Subcutaneous adipose tissue (tissue), 4 donors: ENCODE measurements around the gene PFKL. TPM values are rescaled to one million over a fixed set of nuclear protein-coding genes. Genes with fewer than 3 reads are reported as not detected.

ENCODE experiments used
- CTCF ChIP-seq: fragments of 450-650 bp; IDR thresholded peaks from one replicate; pipeline ENCODE4 v1.5.1; 2016; ENCODE audit warnings: low read depth, mild to moderate bottlenecking, control low read depth, antibody characterized with exemption, moderate library complexity
- total RNA-seq, 4 donors: library from RNA; depleted of rRNA; stranded (reverse); fragments of >200 nt; gene quantifications; one replicate each; pipeline ENCODE4 v1.1.0, GENCODE V29; 2016

Gene PFKL
- total RNA-seq, 4 donors from 2014 or later: 51.0 to 177 (median 77.3) TPM

DNA sequence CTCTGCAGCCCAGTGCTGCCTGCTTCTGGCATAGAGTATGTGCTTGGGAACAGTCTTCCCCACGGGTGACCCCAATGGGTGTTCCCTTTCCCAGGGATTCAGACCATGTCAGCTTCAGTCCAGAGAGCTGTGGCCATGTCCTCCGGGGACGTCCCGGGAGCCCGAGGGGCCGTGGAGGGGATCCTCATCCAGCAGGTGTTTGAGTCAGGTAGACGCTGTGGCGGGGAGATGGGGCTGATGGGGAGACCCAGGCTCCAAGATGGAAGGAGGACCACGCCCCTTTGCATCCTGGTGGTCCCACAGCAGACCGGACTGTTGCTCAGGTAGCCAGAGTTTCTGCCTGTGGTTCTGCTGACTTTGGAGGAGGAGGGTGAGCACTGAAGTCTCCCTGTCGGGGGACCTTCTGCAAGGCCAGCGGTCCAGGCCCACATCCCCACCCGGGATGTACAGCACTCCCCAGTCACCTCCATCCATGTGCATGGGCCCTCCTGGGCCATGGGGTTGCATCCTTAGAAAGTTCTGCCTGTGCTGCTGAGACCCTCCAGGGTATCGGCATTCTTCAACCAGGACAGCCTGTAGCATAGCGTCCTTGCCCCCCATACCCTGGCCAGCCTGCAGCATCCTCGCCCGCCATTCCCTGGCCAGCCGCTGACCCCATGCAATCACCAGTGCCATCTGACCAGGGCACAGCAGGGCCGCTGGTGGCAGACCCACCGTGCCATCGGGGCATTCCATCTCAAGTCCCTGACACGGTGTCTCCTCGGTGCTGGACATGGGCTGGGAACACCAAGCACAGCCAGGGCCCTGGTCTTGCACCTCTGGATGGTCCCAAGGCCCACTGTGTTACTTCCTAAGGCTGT, 11.4 kb upstream of the PFKL start:
- no peak for TF ChIP-seq CTCF

GRCh38 chr21:44289381-44290010, 10.4 kb upstream of the PFKL start:
- TF ChIP-seq CTCF: no peak

- no peak for TF ChIP-seq CTCF
These were observed 9.4 kb upstream of the PFKL start for GRCh38 chr21:44290327-44291077.

DNA sequence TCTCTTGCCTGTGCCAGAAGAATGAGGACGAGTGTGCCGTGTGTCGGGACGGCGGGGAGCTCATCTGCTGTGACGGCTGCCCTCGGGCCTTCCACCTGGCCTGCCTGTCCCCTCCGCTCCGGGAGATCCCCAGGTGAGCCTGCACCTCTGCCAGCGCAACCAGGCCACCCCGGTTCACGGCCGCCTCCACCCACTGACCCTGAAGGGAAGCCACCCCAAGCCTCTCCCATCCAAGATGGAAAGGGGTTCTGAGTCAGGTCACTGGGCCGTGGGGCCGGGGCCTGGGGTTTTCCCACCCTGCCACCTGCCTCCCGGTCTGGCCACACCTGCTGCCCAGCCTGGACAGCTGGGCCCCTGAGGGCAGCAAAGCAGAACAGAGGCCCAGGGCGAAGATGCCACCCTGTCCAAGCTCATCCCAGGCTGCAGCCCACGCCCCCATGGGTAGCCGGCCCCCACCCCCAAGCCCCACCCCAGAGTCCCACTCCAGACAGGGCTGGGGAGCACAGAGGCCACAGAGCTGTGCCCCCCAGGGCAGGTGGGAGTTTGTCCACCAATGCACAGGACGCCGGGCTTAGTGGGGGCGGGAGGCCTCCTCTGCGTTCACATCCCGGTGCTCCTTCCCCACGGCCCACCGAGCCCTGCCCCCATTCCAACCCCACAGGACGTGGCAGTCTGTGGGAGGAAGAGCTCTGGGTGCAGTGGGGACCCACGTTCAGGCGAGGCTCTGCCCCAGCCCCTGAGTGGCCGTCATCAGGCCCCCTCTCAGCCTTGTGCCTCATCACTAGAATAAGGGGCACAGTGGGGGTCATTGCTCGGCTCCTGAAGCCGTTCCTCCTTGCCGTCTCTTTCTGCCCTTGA, 8.5 kb upstream of the PFKL start:
- TF ChIP-seq CTCF: no peak

- no peak for TF ChIP-seq CTCF
These were observed 7.7 kb upstream of the PFKL start for GRCh38 chr21:44291936-44292811.

- no peak for TF ChIP-seq CTCF
These were observed 7.0 kb upstream of the PFKL start for GRCh38 chr21:44292812-44293195.
